K562 (cell line): ENCODE measurements around the gene BBLN. TPM values are rescaled to one million over a fixed set of nuclear protein-coding genes. Genes with fewer than 3 reads are reported as not detected.

Source experiments
- ARNT ChIP-seq, 2 experiments: fragments of 450-650 bp; IDR thresholded peaks; 2 replicates each; pipeline ENCODE4 v1.6.1; 2016; ENCODE audit warnings: mild to moderate bottlenecking in 1 of 2
- ATF3 ChIP-seq, 2 experiments: fragments of 450-650 bp in 1 of 2; sonication (generic) in 1 of 2; formaldehyde crosslinking in 1 of 2; IDR thresholded peaks in 1 of 2; conservative IDR thresholded peaks in 1 of 2; 2 replicates each; pipeline versions ENCODE4 v1.6.1 to v1.8.1; 2016 to 2023; ENCODE audit warnings: mild to moderate bottlenecking in 2 of 2, moderate library complexity in 2 of 2, inconsistent platforms in 1 of 2, missing genetic modification reagents in 1 of 2
- BRD9 ChIP-seq: fragments of 450-650 bp; IDR thresholded peaks from 2 replicates; pipeline ENCODE4 v1.6.1; 2018; ENCODE audit warnings: low read depth; ENCODE audit not compliant: partially characterized antibody
- DACH1 ChIP-seq: fragments of 450-650 bp; IDR thresholded peaks from 2 replicates; pipeline ENCODE4 v1.6.1; 2018; ENCODE audit not compliant: partially characterized antibody
- DNMT1 ChIP-seq: fragments of 450-650 bp; IDR thresholded peaks from 2 replicates; pipeline ENCODE4 v1.6.1; 2016; ENCODE audit warnings: antibody characterized with exemption, mild to moderate bottlenecking
- ETV6 ChIP-seq, 3 experiments: fragments of 150-350 bp in 1 of 3; sonication (generic) in 1 of 3; formaldehyde crosslinking in 1 of 3; IDR thresholded peaks; 2 replicates each; pipeline versions ENCODE4 v1.6.1 to v1.8.0; 2014 to 2022; ENCODE audit warnings: borderline replicate concordance in 2 of 3, low read depth in 2 of 3, antibody characterized with exemption in 1 of 3, low read length in 1 of 3, mild to moderate bottlenecking in 1 of 3, missing genetic modification reagents in 1 of 3
- HOXB6 ChIP-seq: fragments of 250-450 bp; sonication (Bioruptor Pico); IDR thresholded peaks from 2 replicates; pipeline ENCODE4 v1.5.1; 2022; ENCODE audit warnings: mild to moderate bottlenecking, borderline replicate concordance
- ILK ChIP-seq: fragments of 450-650 bp; IDR thresholded peaks from 2 replicates; pipeline ENCODE4 v1.6.1; 2016; ENCODE audit warnings: missing genetic modification characterization, low read depth, mild to moderate bottlenecking, missing compliant biosample characterization, moderate library complexity, borderline replicate concordance
- MAFG ChIP-seq: fragments of 450-650 bp; conservative IDR thresholded peaks from 2 replicates; pipeline ENCODE4 v1.6.1; 2016; ENCODE audit warnings: missing genetic modification characterization, missing compliant biosample characterization
- MYBL2 ChIP-seq, 2 experiments: fragments of 450-650 bp in 1 of 2; sonication (generic) in 1 of 2; formaldehyde crosslinking in 1 of 2; IDR thresholded peaks; 2 replicates each; pipeline versions ENCODE4 v1.6.1 to v1.8.1; 2017 to 2022; ENCODE audit warnings: borderline replicate concordance in 1 of 2, inconsistent platforms in 1 of 2, low read depth in 1 of 2, mild to moderate bottlenecking in 1 of 2, missing genetic modification reagents in 1 of 2, moderate library complexity in 1 of 2
- PCBP2 ChIP-seq: fragments of 200-400 bp; formaldehyde crosslinking; IDR thresholded peaks from 2 replicates; pipeline ENCODE4 v1.6.1; 2018; ENCODE audit warnings: low read length, low read depth, mild to moderate bottlenecking, moderate library complexity; ENCODE audit not compliant: poor library complexity, severe bottlenecking
- PURB ChIP-seq: sonication (generic); formaldehyde crosslinking; IDR thresholded peaks from 2 replicates; pipeline ENCODE4 v1.9.0; 2021; ENCODE audit warnings: low read depth, mild to moderate bottlenecking, missing genetic modification reagents
- SIN3A ChIP-seq, 2 experiments: fragments of 150-350 bp in 1 of 2; IDR thresholded peaks; 2 replicates each; pipeline ENCODE4 v1.6.1; 2011 to 2016; ENCODE audit warnings: borderline replicate concordance in 2 of 2, low read depth in 2 of 2, low read length in 2 of 2, mild to moderate bottlenecking in 2 of 2, moderate library complexity in 2 of 2; ENCODE audit not compliant: control insufficient read depth in 1 of 2
- ZEB2 ChIP-seq: fragments of 450-650 bp; IDR thresholded peaks from 2 replicates; pipeline ENCODE4 v1.6.1; 2016
- ZNF124 ChIP-seq: sonication (generic); formaldehyde crosslinking; IDR thresholded peaks from 2 replicates; pipeline ENCODE4 v1.8.1; 2022; ENCODE audit warnings: missing genetic modification reagents
- ZNF134 ChIP-seq: fragments of 250-450 bp; sonication (Bioruptor Pico); conservative IDR thresholded peaks from 2 replicates; pipeline ENCODE4 v1.4.0; 2020
- ZNF175 ChIP-seq: fragments of 200-800 bp; sonication (Bioruptor generic); IDR thresholded peaks from 2 replicates; pipeline ENCODE4 v1.6.1; 2016; ENCODE audit warnings: low read depth, mild to moderate bottlenecking, missing genetic modification characterization, missing compliant biosample characterization
- ZNF239 ChIP-seq: fragments of 250-450 bp; sonication (Bioruptor Pico); IDR thresholded peaks from 2 replicates; pipeline ENCODE4 v1.4.0; 2020; ENCODE audit warnings: mild to moderate bottlenecking
- ZNF263 ChIP-seq: sonication (generic); formaldehyde crosslinking; IDR thresholded peaks from 2 replicates; pipeline ENCODE4 v1.8.0; 2022; ENCODE audit warnings: mild to moderate bottlenecking, missing genetic modification reagents, borderline replicate concordance
- ZNF354B ChIP-seq: fragments of 250-450 bp; sonication (Bioruptor Pico); IDR thresholded peaks from 2 replicates; pipeline ENCODE4 v1.4.0; 2020
- ZNF444 ChIP-seq: fragments of 250-450 bp; sonication (Bioruptor Pico); IDR thresholded peaks from 2 replicates; pipeline ENCODE4 v1.4.0; 2020; ENCODE audit warnings: mild to moderate bottlenecking, moderate library complexity
- ZNF507 ChIP-seq: conservative IDR thresholded peaks from 2 replicates; pipeline ENCODE4 v1.6.1; 2017; ENCODE audit warnings: missing genetic modification characterization, missing compliant biosample characterization
- ZZZ3 ChIP-seq: fragments of 450-650 bp; IDR thresholded peaks from 2 replicates; pipeline ENCODE4 v1.6.1; 2016; ENCODE audit warnings: antibody characterized with exemption, mild to moderate bottlenecking, moderate library complexity
- polyA plus RNA-seq, 8 experiments: library from polyadenylated mRNA; depleted of rRNA in 4 of 8; stranded (reverse) in 5 of 8; unstranded in 3 of 8; fragments of >200 nt; fragmentation: Nextera tagmentation in 2 of 8; fragmentation: Illumina TruSeq in 1 of 8; extraction: Ambion mirVana in 2 of 8; extraction: Trizol in 1 of 8; gene quantifications; 2 replicates each; pipeline versions ENCODE4 v1.2.1 to v1.2.3, GENCODE V29; 2011 to 2014; ENCODE audit warnings: inconsistent platforms in 1 of 8, missing spikeins in 1 of 8
- total RNA-seq, 7 experiments: library from RNA; depleted of rRNA in 6 of 7; stranded (reverse); fragments of >200 nt in 6 of 7; fragmentation: Illumina TruSeq in 2 of 7; extraction: Trizol in 2 of 7; gene quantifications; 2 replicates each; pipeline versions ENCODE4 v1.2.1 to v1.2.3, GENCODE V29; 2011 to 2021; ENCODE audit warnings: low replicate concordance in 1 of 7
- TF ChIP-seq, protein P1 (sequence below): sonication (generic); formaldehyde crosslinking; IDR thresholded peaks from 2 replicates; pipeline ENCODE4 v1.8.1; 2023; ENCODE audit warnings: mild to moderate bottlenecking, missing genetic modification reagents
- TF ChIP-seq, protein P2 (sequence below): fragments of 250-450 bp; sonication (Bioruptor Pico); IDR thresholded peaks from 2 replicates; pipeline ENCODE4 v1.8.0; 2021; ENCODE audit warnings: moderate library complexity, mild to moderate bottlenecking, inconsistent platforms

The BBLN gene
- total and polyA plus RNA-seq, 9 of the 15 experiments (the other 6 are each of a cell fraction or from before 2014, with no cell fraction given), result 4.2 to 331 (median 87.1) TPM

DNA sequence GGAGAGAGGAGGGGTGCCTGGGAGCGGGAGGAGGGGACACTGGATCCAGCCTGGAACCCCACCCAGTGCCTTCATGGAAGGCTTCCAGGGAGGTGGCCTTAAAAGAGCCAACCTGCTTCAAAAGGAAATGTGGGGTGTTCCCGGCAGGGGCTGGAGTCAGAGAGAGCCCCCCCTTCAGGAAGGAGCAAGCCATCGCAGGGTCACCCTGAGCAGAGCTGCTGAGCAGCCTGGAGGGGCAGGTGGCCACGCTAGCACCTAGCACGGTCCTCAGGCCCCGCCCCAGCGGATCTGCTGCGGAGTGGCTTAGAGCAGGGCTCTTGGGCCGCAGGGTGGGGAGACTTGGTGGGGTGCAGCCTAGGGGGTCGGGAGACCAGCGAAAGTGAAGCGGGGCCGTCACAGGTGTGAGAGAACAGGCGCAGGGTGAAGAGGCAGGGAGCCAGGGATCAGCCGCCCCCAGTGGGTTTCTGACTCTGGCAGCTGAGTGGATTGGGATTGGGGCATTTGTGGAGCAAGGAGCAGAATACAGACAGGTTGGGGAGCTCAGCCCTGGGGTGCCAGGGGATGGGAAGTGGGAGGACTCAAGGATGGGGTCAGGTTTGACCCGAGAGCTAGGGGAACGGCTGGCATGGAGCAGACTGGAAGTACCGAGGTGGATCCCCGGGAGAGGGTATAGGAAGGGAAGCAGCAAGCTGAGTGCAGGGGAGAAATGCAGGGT is 9.3 kb upstream of the BBLN start (continued):
- TF ChIP-seq, protein P1, sequence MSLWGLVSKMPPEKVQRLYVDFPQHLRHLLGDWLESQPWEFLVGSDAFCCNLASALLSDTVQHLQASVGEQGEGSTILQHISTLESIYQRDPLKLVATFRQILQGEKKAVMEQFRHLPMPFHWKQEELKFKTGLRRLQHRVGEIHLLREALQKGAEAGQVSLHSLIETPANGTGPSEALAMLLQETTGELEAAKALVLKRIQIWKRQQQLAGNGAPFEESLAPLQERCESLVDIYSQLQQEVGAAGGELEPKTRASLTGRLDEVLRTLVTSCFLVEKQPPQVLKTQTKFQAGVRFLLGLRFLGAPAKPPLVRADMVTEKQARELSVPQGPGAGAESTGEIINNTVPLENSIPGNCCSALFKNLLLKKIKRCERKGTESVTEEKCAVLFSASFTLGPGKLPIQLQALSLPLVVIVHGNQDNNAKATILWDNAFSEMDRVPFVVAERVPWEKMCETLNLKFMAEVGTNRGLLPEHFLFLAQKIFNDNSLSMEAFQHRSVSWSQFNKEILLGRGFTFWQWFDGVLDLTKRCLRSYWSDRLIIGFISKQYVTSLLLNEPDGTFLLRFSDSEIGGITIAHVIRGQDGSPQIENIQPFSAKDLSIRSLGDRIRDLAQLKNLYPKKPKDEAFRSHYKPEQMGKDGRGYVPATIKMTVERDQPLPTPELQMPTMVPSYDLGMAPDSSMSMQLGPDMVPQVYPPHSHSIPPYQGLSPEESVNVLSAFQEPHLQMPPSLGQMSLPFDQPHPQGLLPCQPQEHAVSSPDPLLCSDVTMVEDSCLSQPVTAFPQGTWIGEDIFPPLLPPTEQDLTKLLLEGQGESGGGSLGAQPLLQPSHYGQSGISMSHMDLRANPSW, result peak; percentile 94
- no peak for TF ChIP-seq ZNF507 (tag)
- TF ChIP-seq ARNT (IDR thresholded peaks at IDR 0.05), result no peak
- no peak for TF ChIP-seq PCBP2
- no peak for TF ChIP-seq MAFG (tag)
- TF ChIP-seq ZNF124, result no peak
- TF ChIP-seq BRD9, result no peak
- no peak for TF ChIP-seq DACH1
- TF ChIP-seq ZNF354B (CRISPR knock-in tag), result no peak
- TF ChIP-seq ZNF444, result no peak
- TF ChIP-seq ZNF263 (CRISPR knock-in tag), result no peak
- TF ChIP-seq MYBL2 (IDR thresholded peaks at IDR 0.05; ENCODE audit: low read depth), result no peak
- no peak for TF ChIP-seq MYBL2 (CRISPR knock-in tag; IDR thresholded peaks at IDR 0.05; ENCODE audit: borderline replicate concordance)
- TF ChIP-seq ETV6 (IDR thresholded peaks at IDR 0.05; ENCODE audit: borderline replicate concordance in 1 of 2, low read depth in 2 of 2, low read length in 1 of 2), result no peak
- TF ChIP-seq ETV6 (CRISPR knock-in tag; IDR thresholded peaks at IDR 0.05; ENCODE audit: borderline replicate concordance), result no peak
- no peak for TF ChIP-seq SIN3A (IDR thresholded peaks at IDR 0.05; ENCODE audit: borderline replicate concordance in 2 of 2, control insufficient read depth in 1 of 2, low read depth in 2 of 2, low read length in 2 of 2)
- TF ChIP-seq ZNF134 (CRISPR knock-in tag), result no peak
- no peak for TF ChIP-seq PURB (CRISPR knock-in tag)
- no peak for TF ChIP-seq ILK
- TF ChIP-seq ZNF239, result no peak
- no peak for TF ChIP-seq ATF3 (IDR thresholded peaks at IDR 0.05)
- 0 out of 2 replicates have a peak, but pooled peaks have one; percentile 31 for TF ChIP-seq ATF3 (CRISPR knock-in tag; conservative IDR thresholded peaks at IDR 0.05)
- TF ChIP-seq ZNF175 (CRISPR knock-in tag), result no peak
- no peak for TF ChIP-seq ZZZ3
- TF ChIP-seq DNMT1, result 0 out of 2 replicates have a peak, but pooled peaks have one; percentile 89
- TF ChIP-seq ZEB2, result no peak
- TF ChIP-seq, protein P2, sequence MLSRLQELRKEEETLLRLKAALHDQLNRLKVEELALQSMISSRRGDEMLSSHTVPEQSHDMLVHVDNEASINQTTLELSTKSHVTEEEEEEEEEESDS, result no peak
- TF ChIP-seq HOXB6 (CRISPR knock-in tag), result no peak
